HG02885 (cell line): ENCODE data around the gene ACSL4.
"Not testable (repeated sequence)": the region's sequence is repeated elsewhere in the genome, so short reads cannot be mapped to it uniquely, and the experiment has no call there.

Source experiments
- ATAC-seq: cut with Tn5 transposase; IDR thresholded peaks from one replicate; pipeline ENCODE4 v1.9.1; 2021; ENCODE audit warnings: mild to moderate bottlenecking; ENCODE audit not compliant: unreplicated experiment, poor library complexity

ACSL4 gene

GRCh38 chrX:109732017-109732801 is 848 bp downstream of the ACSL4 start:
- peak; percentile 28 for ATAC-seq

DNA sequence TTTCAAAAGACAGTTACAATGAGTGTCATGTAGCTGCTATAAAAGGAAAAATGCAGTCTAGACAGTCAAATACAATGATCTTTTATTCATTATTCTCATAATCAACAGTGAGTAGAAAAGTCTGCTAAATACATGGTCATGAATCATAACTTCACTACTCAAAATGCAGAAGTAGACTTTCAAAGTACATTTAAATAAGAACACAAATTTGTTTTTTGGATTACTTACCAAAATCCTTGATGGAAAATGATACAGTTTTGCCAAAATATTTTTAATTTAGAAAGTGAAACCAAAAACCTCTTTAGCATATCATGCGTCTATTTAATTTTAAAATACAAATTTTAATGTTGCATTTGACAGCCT is 4.9 kb downstream of the ACSL4 start:
- ATAC-seq: no peak

DNA sequence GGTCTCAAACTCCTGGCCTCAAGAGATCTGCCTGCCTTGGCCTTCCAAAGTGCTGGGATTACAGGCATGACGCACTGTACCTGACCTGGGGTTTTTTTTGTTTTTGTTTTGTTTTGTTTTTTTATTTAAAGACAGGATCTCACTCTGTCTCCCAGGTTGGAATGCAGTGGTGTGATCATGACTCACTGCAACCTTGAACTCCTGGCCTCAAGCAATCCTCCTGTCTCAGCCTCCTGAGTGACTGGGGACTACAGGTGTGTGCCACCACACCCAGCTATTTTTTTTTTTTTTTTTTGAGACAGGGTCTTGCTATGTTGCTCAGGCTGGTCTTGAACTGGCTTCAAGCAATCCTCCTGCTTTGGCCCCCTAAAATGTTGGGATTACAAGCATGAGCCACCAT is 8.1 kb downstream of the ACSL4 start:
- not testable (repeated sequence) for ATAC-seq

- ATAC-seq: no peak
Measured at GRCh38 chrX:109720947-109721346, 12.1 kb downstream of the ACSL4 start.

GRCh38 chrX:109719264-109719663 is 13.8 kb downstream of the ACSL4 start:
- no peak for ATAC-seq

- no peak for ATAC-seq
Measured at GRCh38 chrX:109716431-109717028, 16.5 kb downstream of the ACSL4 start.

DNA sequence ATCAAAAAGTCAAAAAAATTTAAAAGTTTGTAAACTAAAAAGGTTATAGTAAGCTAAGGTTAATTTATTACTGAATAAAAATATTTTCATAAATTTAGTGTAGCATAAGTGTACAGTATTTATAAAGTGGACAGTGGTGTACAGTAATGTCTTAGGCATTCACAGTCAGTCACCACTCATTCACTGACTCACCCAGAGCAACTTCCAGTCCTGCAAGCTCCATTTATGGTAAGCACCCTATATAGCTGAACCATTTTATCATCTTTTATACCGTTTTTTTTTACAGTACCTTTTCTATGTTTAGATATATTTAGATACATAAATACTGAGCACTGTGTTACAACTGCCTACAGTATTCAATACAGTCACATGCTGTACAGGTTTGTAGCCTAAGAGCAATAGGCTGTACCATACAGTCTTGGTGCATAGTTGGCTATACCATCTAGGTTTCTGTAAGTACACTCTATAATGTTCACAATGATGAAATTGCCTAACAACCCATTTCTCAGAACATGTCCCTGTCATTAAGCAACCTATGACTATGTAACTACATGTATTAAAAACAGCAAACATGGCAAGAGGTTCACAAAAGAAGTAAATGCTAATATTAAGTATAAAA is 18.6 kb downstream of the ACSL4 start:
- ATAC-seq: no peak

GRCh38 chrX:109710181-109710580 is 22.9 kb downstream of the ACSL4 start:
- no peak for ATAC-seq

GRCh38 chrX:109709129-109709631 is 23.9 kb downstream of the ACSL4 start:
- ATAC-seq: peak; percentile 69

DNA sequence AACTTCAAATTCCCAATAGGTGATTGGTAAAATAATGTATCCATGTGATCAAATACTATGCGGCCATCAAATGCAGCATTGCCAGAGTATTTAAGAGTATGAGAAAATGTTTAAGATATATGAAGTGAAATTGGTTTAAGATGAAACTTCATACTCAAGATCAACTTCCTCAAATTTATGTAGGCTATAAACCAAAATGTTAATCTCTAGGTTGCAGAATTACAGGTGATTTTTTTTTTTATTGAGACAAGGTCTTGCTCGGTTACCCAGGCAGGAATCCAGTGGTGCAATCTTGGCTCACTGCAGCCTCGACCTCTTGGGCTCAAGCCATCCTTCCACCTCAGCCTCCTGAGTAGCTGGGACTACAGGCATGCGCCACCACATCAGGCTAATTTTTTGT is 25.3 kb downstream of the ACSL4 start:
- no peak for ATAC-seq

DNA sequence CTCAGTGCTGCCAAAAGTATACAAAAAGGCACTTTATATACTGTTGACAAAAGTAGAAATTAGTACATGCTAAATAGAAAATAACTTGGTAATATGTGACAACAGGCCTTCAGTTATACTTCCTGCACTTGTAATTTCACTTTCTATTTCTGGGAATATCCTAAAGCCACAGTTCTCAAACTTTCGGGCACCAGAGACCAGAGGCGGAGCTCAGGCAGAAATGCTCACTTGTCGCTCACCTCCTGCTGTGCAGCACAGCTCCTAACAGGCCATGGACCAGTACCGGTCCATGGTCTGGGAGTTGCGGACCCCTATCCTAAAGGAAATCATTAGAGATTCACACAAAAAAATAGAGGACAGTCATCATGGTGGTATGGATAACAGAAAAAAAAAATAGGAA is 25.7 kb downstream of the ACSL4 start:
- no peak for ATAC-seq

DNA sequence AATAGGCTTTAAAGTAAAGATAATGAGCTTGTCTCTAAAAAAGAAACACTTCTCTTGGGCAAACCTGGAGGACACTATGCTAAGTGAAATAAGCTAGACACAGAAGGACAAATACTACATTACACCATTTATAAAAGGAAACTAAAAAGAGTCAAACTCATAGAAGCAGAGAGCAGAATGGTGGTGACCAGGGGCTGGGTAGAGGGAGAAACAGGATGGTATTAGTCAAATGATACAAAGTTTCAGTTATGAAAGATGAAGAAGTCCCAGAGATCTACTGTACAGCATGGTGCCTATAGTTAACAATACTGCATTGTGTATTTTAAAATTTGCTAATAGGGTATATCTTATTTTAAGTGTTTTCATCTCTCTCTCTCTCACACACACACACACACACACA is 28.5 kb downstream of the ACSL4 start:
- peak; percentile 61 for ATAC-seq

- no peak for ATAC-seq
Measured at GRCh38 chrX:109697855-109698254, 35.2 kb downstream of the ACSL4 start.

DNA sequence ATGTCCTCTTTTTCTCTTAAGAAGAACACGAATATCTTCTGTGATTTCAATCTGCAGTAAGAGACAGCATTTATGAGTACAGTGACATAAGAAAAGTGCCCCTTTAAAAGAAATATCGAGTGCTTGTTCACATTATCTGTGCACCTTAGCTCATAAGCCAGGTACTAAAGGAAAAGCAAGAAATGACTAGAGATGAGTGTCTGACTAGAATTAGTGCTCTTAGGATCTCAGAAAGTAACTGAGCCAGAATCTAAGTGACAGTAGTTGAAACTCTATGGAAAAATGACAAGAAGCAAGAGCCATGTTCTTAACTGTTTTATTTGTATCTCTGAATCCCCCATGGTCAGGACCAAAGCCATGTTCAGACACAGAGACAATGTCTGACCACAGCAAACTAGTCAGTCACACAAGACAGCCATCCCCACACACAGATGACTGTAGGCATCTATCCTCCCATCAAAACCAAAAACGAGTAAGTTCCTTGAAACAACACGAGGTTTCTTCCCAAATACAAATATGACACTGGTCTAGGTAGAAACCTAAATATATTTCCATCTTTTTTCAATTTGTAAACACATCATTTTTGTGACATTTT is 36.8 kb downstream of the ACSL4 start:
- ATAC-seq: peak; percentile 55

DNA sequence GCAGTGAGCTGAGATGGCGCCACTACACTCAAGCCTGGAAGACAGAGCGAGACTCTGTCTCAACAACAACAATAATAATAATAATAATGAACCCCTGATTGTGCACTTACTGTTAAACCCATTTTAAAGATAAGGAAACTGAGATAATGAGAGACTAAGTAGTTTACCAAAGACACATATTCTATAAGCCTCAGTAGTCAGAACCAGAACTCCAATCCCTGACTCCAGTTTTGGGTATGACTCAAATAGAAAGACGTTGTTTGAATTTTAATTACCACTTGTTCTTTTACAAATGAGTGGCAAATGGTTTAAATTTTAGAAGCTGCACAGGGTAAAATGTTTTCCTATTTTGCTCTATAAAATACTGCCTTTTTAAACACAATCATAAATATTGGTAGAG is 37.4 kb downstream of the ACSL4 start:
- no peak for ATAC-seq

DNA sequence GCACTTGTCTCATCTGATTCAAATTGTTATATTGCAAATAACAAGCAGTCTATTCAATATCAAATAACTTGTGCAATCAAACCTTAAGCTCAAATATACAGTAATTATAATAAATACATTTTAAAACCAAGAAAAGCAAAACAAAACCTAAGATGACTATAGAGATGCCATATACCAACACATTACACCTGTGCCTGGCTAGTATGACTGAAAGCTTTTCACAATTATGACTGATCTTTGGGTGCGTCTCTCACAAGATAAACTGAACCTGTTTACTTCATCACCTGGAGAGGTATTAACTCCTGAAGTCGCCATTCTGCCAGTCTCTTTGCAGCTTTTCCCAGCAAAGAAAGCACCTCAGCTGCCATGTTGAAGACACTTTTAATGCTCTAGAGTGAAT is 41.3 kb downstream of the ACSL4 start:
- ATAC-seq: no peak

DNA sequence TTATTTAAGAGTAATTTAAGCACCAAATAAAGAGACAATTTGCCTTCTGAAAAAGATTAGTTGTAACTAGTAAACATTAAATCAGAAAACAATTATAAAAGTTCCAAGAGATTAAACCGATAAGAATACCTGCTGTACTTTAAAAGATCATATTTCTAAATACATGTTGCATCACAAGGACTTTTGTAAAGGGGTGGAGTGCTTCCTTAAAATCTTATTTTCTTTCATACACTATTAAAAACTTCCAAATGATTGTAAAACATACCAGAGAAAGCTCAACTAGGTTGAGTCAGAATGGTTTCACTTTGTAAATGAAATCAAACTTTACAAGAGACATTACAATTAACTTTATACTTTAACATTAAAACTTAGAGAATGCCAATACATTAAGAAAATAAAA is 41.8 kb downstream of the ACSL4 start:
- no peak for ATAC-seq

- no peak for ATAC-seq
Measured at GRCh38 chrX:109687903-109688302, 45.2 kb downstream of the ACSL4 start.

DNA sequence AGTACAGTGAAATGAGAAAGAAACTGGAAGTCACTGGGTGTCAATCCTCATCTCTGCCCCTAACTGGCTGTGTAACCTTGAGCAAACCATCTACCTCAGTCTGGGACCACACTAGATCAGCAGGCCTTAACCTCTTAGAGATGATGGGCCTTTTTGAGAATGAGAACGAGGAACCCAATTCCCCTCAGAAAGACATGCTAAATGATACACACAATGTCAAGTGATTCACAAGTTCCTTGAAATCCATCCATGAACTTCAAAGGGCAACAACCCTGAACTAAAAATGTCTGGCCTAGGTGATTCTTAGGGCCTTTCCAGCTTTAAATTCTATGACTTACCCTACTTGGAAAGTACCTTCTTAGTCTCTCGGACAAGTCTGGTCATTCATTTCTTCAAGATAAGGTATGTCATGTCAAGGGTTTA is 47.4 kb downstream of the ACSL4 start:
- ATAC-seq: peak; percentile 44

DNA sequence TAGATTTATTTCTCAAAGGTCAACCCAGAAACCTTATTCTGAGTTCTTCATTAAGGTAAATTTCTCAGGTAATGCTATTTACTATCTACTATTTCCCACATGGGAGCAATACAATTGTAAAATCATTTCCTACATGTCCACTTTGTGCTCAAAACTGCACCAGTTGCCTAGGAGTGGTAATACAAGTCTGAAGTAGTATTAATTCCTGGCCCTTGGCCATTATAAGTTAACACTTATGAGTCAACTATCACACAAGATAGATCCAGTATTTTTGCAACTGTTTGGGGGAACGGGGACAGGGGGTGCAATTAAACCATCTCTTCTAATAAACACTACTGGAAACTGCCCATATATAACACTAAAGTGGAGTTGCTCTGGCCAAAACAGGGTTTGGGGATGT is 48.9 kb downstream of the ACSL4 start:
- ATAC-seq: no peak

DNA sequence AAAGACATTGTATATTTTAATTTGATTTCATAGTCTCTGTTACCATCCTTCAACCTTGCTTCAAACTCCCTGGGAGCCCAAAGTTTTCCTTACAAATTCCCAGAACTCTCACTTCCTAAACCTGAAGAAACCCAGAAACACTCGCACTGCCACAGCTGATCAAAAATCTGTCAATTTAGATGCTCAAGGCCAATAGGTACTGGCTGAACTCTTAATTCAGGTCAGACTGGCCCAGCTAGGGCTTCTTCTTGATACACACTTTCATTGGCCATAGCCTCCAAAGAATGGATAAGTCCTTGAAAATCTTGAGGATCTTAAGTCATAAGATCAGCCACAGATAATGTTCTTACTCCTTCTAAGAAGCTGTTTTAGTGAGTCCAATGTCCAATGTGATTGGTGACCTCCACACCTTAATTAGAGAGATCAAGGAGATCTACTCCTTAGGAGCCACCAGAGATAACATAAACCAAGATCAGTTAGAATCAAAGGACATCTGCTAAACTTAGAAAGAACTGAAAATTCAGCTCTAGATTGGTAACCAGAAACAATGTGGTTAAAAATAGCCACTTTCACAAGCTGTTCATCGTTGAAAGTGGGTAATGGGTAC is 51.5 kb downstream of the ACSL4 start:
- no peak for ATAC-seq
